Measurements from ENCODE around the gene EML4.
"Not testable (repeated sequence)": the region's sequence is repeated elsewhere in the genome, so short reads cannot be mapped to it uniquely, and the experiment has no call there.

EML4 gene

GRCh38 chr2:42338567-42339190, 169.5 kb downstream of the EML4 start:
- DNase-seq: no peak

GRCh38 chr2:42339191-42339912, 170.2 kb downstream of the EML4 start:
- DNase-seq: no peak

DNA sequence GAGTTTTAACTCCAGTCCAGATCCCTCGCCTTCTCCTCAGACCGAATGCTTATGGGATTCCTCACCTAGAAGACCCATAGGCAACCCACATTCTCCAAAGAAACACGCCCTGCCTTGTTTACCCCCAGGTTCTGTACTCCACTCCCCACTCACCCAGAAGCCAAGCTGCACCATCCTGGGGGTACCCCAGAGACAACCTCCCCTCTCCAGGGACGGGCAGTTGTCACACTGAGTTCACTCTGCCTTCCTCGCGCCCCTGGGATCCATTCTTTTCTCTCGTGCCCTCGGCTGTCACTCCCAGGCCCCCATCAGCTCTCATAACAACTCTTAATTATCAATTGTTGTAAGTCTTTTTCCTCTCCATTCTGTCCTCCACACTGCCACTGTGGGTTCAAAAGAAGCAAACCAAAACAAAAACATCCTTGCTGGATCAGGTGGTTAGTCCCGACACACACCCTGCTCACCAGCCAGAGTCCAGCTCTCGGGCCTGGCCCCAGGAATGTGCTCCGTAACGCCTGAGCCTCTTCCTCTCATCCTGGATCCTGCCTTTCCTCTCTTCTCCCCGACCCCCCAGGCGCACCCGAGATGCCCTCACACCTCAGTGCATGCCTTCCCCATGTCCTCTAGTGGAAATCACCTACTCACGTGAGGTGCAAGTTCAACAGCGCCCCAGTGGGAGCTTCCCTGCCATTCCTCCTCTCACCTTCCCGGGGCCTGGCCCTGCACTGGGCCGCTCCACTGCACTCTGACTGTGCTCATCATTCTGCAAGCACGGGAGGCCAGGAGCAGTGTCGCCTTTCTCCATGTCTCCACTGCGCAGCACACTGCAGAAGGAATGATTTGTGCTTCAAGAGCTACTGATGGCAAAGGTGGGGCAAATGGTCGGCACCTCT, 171.1 kb downstream of the EML4 start:
- DNase-seq: no peak

DNA sequence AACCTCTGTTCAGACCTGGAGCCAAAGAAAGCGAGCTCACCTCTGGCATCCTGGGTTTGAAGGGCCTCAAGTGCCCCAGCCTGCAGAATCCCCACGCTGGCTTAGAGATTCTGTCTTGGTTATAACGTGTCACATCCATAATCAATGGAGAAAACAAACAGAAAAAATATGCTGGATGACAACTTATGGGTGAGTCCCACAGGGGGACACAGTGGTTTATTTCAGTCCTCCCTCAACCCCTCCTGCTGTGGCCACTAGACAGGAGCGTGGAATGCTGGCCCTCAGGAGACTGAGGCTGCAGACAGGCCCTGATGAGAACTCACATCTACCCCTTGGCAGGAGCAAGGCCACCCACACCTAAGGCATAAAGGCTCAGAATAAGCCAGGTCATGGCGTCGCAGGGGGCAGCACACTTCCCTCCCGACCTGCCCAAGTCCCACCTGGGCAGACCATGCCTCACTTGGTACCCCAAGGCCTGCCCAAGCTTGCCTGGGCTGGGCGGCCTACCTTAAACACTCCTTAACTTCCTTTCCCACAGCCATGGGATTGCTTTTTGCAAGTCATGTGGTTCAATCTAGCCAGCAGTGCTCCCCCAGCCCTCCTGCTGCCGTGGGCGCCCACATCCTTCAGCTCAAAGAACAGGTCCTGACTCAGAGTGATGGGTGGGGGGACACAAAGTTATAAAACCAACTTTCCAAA, 171.9 kb downstream of the EML4 start:
- DNase-seq: no peak

DNA sequence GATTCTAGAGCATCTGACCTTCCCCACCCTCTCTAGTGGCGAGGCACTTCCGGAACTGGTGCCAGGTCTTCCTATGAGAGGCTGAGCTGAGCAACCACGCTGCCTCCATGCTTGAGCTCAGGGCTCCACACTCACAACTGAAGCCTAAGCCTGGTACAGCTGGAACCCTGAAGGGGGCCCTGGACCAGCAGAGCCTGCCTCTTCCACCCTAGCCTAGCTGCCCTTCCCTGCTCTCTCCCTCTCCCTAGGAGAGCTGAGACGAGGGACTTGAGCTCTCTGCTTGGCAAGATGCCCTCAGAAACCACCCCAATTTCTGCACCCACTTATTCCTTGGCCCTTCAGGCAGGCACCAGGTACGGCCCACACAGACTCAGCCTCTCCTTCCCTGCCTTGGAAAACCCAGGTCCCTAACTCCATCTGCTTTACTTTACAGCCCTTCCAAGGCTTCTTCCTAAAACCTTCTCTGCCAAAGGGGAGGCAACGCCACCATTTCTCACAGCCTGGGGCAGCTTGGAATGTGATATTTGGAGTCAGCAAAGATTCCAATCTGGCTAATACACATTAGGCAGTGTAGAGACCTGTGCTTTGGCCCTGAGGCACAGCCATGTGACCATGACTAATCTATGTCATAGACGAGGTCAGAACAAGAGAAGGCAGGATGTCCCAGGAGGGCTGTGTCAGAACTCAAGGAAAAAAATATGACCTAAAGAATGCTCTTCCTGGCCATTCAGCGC, 173.1 kb downstream of the EML4 start:
- no peak for DNase-seq

- no peak for DNase-seq
Observed at GRCh38 chr2:42342795-42343241, 173.7 kb downstream of the EML4 start.

- DNase-seq: no peak
Observed at GRCh38 chr2:42345986-42346385, 176.8 kb downstream of the EML4 start.

- DNase-seq: not testable (repeated sequence)
Observed at GRCh38 chr2:42346856-42347255, 177.7 kb downstream of the EML4 start.

GRCh38 chr2:42347518-42347917, 178.4 kb downstream of the EML4 start:
- not testable (repeated sequence) for DNase-seq

- no peak for DNase-seq
Observed at GRCh38 chr2:42348113-42348805, 179.1 kb downstream of the EML4 start.

GRCh38 chr2:42350434-42351063, 181.4 kb downstream of the EML4 start:
- no peak for DNase-seq

GRCh38 chr2:42351864-42352263, 182.7 kb downstream of the EML4 start:
- DNase-seq: no peak

GRCh38 chr2:42353792-42354429, 184.8 kb downstream of the EML4 start:
- no peak for DNase-seq

DNA sequence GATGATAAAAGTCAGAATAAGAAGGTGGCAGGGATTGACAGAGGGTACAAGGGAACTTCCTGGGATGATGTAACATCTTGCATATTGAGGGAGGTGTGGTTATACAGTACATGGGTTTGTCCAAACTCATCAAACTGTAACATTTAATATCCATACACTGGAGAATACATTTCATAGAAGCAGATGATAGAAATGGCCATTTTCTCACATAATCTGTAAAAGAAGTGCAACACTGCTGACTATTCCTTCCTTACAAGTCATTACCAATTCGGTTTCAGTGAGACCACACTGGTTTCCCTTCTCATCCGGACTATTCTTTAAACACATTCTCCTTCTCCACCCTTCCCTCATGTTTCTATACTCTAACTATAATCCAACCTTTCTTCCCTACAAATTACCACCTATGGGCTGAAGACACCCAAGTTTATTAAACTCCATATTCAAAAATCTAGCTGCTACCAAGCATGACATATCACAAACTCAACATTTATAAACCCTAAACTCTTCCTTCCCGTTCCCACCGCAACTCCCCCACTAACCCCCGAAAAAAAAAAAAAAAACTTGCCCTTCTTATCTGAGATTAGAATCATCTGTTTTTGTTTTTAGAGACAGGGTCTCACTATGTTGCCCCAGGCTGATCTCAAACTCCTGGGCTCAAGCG, 190.3 kb downstream of the EML4 start:
- no peak for DNase-seq

GRCh38 chr2:42359965-42360483, 190.9 kb downstream of the EML4 start:
- no peak for DNase-seq

- DNase-seq: no peak
Observed at GRCh38 chr2:42360493-42360889, 191.3 kb downstream of the EML4 start.

DNA sequence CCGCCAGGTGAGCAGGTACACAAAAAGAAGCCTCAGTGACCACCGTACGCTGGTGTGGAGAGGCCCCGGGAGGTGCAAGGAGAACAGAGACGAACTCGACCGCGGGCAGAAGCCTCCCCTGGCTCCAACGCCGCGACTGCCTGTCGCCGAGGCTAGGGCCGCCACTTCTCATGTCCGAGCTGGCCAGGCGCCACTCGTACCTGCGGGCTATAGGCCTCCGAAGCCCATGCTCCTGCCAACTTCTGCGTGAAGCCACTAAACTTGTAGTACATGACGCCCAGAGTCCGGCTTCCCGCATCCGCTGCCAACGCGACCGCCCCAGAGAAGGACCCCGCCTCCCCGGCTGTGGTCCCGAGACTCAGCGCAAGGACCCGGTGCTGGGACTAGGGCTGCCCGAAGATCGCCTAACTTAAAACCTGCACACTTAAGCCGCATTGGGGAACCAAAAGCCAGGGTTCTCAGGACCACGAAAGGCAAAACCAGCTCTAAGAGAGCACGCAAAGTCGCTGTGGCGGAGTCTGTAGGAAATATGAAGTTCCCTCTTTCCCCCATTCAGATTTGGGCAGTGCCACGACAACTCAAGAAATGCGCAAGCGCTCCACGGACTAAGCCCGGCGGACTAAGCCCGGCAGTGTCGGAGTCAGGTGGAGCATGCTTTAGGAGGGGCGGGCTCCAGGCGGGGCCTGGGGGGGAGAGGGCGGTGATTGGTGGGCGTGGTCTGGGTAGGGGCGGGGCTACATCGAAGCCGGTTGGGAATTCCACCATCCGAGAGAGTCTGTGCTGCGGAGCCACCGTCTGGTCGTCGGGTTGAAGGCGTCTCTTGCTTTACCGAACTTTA, 192.0 kb downstream of the EML4 start, which contains the start of gene COX7A2L:
Gene COX7A2L, minus strand, starts transcription at position 328 of the 838 bp plus-strand sequence. Its CDS starts 56 bp downstream, at position 272.
- DNase-seq: peak; percentile 95

DNA sequence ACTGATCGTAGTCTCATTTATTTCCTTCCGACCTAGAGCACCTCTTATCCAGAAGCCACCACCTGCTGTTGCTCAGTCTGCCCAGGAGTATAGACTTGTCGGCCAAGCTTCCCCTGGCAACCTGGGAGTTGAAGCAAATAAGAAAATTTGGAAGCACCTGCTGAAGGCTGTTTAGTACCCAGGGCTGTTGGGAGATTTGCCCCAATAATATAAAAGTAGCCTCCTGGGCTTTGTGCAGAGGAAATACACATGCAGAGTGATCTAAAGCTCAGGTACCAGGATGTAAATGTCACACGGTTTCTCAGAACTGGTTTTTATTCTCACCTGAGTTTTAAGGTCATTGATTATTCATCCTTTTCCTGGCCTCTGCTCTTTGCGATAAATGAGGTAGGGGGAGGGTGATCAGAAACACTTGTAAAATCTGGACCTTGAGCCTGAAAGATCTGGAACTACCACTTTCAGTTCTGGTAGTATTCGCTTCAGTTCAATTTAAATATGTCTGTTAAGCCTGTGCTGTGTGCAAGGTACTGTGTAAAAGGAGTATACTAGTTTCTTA, 192.7 kb downstream of the EML4 start:
- no peak for DNase-seq

Measured in COR-L47 (cell line).